ENCODE results near the gene PML.

- no peak for TF ChIP-seq ELK1 (IDR thresholded peaks at IDR 0.05; ENCODE audit: borderline replicate concordance, low read depth, low read length)
- TF ChIP-seq CHD1 (IDR thresholded peaks at IDR 0.05; ENCODE audit: low read depth, low read length) = no peak
- no peak for TF ChIP-seq POLR2A (IDR thresholded peaks at IDR 0.05; ENCODE audit: low read depth, low read length)
Observed at GRCh38 chr15:73955861-73956742, 38.4 kb upstream of the PML start.

Measured in IMR-90 (cell line).